WTC11 (cell line): ENCODE data around the gene MAU2. TPM values are rescaled to one million over a fixed set of nuclear protein-coding genes. Genes with fewer than 3 reads are reported as not detected.

ENCODE experiments used
- ATAC-seq: fragments of 200-7000 bp; cut with Tn5 transposase; 2 replicates; pipeline ENCODE4 v1.10.0; 2021; ENCODE audit warnings: mild to moderate bottlenecking, moderate library complexity
- CTCF ChIA-PET: fragments of 300-600 bp; sonication (Branson Sonifier 250); formaldehyde crosslinking; loops from one replicate; lab custom pipeline; 2021; ENCODE audit warnings: antibody characterized with exemption; lab: Charles Lee
- POLR2A ChIA-PET: fragments of 350-600 bp; sonication (Branson Sonifier 250); formaldehyde crosslinking; loops from one replicate; lab custom pipeline; 2021; ENCODE audit warnings: antibody characterized with exemption; lab: Charles Lee
- DNase-seq: peaks from one replicate; pipeline ENCODE4 v3.0.0; 2021; ENCODE audit warnings: low spot score
- H3K27ac Mint-ChIP-seq: 2 replicates; pipeline ENCODE4 v1.8.0; 2021; ENCODE audit warnings: mixed read lengths
- H3K27me3 Mint-ChIP-seq: 2 replicates; pipeline ENCODE4 v1.8.0; 2021; ENCODE audit warnings: low read depth, mild to moderate bottlenecking, moderate library complexity, mixed read lengths
- H3K36me3 Mint-ChIP-seq: 2 replicates; pipeline ENCODE4 v1.8.0; 2021; ENCODE audit warnings: mixed read lengths
- H3K4me1 Mint-ChIP-seq: 2 replicates; pipeline ENCODE4 v1.8.0; 2022; ENCODE audit warnings: mixed read lengths
- H3K4me3 Mint-ChIP-seq: 2 replicates; pipeline ENCODE4 v1.8.0; 2021; ENCODE audit warnings: mild to moderate bottlenecking, moderate library complexity, mixed read lengths
- H3K9me3 Mint-ChIP-seq: 2 replicates; pipeline ENCODE4 v1.8.0; 2021; ENCODE audit warnings: mixed read lengths
- PREB ChIP-seq: sonication (generic); formaldehyde crosslinking; IDR thresholded peaks from 2 replicates; pipeline ENCODE4 v1.8.1; 2022; ENCODE audit warnings: mild to moderate bottlenecking, missing genetic modification reagents, moderate library complexity, borderline replicate concordance
- RELA ChIP-seq: sonication (generic); formaldehyde crosslinking; IDR thresholded peaks from 2 replicates; pipeline ENCODE4 v1.8.1; 2022; ENCODE audit warnings: missing genetic modification reagents, mild to moderate bottlenecking, borderline replicate concordance
- SMAD4 ChIP-seq: sonication (generic); formaldehyde crosslinking; IDR thresholded peaks from 2 replicates; pipeline ENCODE4 v1.8.0; 2022; ENCODE audit warnings: mild to moderate bottlenecking, missing genetic modification reagents
- ZMAT4 ChIP-seq: fragments of 250-450 bp; sonication (Bioruptor Pico); IDR thresholded peaks from 2 replicates; pipeline ENCODE4 v1.9.0; 2021; ENCODE audit warnings: mild to moderate bottlenecking
- ZNF121 ChIP-seq: sonication (generic); formaldehyde crosslinking; IDR thresholded peaks from 2 replicates; pipeline ENCODE4 v1.8.0; 2023; ENCODE audit warnings: missing genetic modification reagents
- ZNF423 ChIP-seq: fragments of 250-450 bp; sonication (Bioruptor Pico); IDR thresholded peaks from 2 replicates; pipeline ENCODE4 v2.1.2; 2022; ENCODE audit warnings: mild to moderate bottlenecking, moderate library complexity
- ZNF532 ChIP-seq: fragments of 250-450 bp; sonication (Bioruptor Pico); IDR thresholded peaks from 2 replicates; pipeline ENCODE4 v1.9.0; 2021; ENCODE audit warnings: mild to moderate bottlenecking, borderline replicate concordance
- total RNA-seq: library from RNA; stranded (reverse); gene quantifications from 3 replicates; pipeline ENCODE4 v1.2.3, GENCODE V29; 2021
- TF ChIP-seq, protein P1 (sequence below): sonication (generic); formaldehyde crosslinking; IDR thresholded peaks from 2 replicates; pipeline ENCODE4 v1.8.0; 2022; ENCODE audit warnings: mild to moderate bottlenecking, missing genetic modification reagents
- TF ChIP-seq, protein P2 (sequence below): sonication (generic); formaldehyde crosslinking; IDR thresholded peaks from 2 replicates; pipeline ENCODE4 v1.8.1; 2023; ENCODE audit warnings: mild to moderate bottlenecking, missing genetic modification reagents, moderate library complexity
- TF ChIP-seq, protein P3 (sequence below): sonication (generic); formaldehyde crosslinking; IDR thresholded peaks from 2 replicates; pipeline ENCODE4 v1.8.1; 2023; ENCODE audit warnings: mild to moderate bottlenecking, missing genetic modification reagents
- TF ChIP-seq, protein P4 (sequence below): sonication (generic); formaldehyde crosslinking; IDR thresholded peaks from 2 replicates; pipeline ENCODE4 v1.8.1; 2023; ENCODE audit warnings: mild to moderate bottlenecking, missing genetic modification reagents, borderline replicate concordance

The MAU2 gene
- total RNA-seq, 1 experiment from 2014 or later, result 56.8 TPM

DNA sequence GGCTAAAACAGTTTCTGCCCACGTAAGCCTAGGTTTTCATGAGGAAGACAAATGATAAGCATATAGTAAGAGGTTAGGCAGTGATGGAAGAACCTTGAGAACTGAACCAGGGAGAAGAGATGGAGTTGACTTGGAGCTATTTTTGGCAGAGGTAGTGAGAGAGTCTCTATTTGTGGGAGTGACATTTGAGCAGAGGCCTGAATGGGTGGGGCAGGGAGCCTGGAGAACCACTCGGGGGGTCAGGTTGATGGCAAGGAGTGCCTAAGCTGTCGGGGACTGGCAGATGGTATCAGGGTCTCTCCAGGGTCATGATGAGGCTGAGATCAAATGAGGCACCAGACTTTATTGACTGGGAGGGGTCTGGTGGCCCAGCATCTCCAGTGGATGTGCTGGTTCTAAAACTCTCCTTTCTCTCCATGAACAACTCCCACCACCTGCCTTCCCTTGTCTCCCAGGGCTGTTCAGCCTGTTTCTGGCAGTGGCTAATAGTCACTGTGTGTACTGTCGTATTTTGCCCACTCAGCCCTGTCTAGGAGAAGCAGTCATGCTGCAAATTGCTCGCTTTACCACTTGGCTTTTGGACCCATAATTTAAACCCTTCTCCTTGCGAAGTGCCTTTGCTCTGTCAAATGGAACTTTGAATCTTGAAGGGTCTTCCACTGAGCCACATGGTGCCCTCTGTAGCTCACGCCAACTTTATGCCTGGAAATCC, 3.6 kb downstream of the MAU2 start (continued):
- TF ChIP-seq ZNF532, result no peak
- TF ChIP-seq, protein P1, sequence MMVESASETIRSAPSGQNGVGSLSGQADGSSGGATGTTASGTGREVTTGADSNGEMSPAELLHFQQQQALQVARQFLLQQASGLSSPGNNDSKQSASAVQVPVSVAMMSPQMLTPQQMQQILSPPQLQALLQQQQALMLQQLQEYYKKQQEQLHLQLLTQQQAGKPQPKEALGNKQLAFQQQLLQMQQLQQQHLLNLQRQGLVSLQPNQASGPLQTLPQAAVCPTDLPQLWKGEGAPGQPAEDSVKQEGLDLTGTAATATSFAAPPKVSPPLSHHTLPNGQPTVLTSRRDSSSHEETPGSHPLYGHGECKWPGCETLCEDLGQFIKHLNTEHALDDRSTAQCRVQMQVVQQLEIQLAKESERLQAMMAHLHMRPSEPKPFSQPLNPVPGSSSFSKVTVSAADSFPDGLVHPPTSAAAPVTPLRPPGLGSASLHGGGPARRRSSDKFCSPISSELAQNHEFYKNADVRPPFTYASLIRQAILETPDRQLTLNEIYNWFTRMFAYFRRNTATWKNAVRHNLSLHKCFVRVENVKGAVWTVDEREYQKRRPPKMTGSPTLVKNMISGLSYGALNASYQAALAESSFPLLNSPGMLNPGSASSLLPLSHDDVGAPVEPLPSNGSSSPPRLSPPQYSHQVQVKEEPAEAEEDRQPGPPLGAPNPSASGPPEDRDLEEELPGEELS (CRISPR knock-in tag), result no peak
- TF ChIP-seq SMAD4, result no peak

GRCh38 chr19:19327672-19328071, 7.0 kb downstream of the MAU2 start:
- no peak for ATAC-seq
- DNase-seq, result no peak
- TF ChIP-seq, protein P2, sequence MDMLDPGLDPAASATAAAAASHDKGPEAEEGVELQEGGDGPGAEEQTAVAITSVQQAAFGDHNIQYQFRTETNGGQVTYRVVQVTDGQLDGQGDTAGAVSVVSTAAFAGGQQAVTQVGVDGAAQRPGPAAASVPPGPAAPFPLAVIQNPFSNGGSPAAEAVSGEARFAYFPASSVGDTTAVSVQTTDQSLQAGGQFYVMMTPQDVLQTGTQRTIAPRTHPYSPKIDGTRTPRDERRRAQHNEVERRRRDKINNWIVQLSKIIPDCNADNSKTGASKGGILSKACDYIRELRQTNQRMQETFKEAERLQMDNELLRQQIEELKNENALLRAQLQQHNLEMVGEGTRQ (CRISPR knock-in tag), result no peak
- TF ChIP-seq, protein P3, sequence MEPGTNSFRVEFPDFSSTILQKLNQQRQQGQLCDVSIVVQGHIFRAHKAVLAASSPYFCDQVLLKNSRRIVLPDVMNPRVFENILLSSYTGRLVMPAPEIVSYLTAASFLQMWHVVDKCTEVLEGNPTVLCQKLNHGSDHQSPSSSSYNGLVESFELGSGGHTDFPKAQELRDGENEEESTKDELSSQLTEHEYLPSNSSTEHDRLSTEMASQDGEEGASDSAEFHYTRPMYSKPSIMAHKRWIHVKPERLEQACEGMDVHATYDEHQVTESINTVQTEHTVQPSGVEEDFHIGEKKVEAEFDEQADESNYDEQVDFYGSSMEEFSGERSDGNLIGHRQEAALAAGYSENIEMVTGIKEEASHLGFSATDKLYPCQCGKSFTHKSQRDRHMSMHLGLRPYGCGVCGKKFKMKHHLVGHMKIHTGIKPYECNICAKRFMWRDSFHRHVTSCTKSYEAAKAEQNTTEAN (CRISPR knock-in tag), result no peak
- Mint-ChIP-seq H3K4me1 (no peaks in the 10 kb centered on the region), H3K36me3 (peaks cover 40% of the 10 kb centered on the region), H3K27me3 (no peaks in the 10 kb centered on the region), H3K27ac (no peak overlapping the region), H3K9me3 (no peaks in the 10 kb centered on the region), H3K4me3 (no peak overlapping the region)
- ChIA-PET POLR2A (no interaction called here), CTCF (interaction anchor here (1.1 kb wide), 1 partner anchor 142 kb away, joined by 4 read pairs; no protein-coding TSS in a partner anchor)

- TF ChIP-seq PREB (CRISPR knock-in tag) (no peak), ZNF423 (CRISPR knock-in tag) (no peak), RELA (CRISPR knock-in tag) (no peak), ZNF121 (CRISPR knock-in tag) (no peak), ZMAT4 (no peak)
- TF ChIP-seq, protein P4, sequence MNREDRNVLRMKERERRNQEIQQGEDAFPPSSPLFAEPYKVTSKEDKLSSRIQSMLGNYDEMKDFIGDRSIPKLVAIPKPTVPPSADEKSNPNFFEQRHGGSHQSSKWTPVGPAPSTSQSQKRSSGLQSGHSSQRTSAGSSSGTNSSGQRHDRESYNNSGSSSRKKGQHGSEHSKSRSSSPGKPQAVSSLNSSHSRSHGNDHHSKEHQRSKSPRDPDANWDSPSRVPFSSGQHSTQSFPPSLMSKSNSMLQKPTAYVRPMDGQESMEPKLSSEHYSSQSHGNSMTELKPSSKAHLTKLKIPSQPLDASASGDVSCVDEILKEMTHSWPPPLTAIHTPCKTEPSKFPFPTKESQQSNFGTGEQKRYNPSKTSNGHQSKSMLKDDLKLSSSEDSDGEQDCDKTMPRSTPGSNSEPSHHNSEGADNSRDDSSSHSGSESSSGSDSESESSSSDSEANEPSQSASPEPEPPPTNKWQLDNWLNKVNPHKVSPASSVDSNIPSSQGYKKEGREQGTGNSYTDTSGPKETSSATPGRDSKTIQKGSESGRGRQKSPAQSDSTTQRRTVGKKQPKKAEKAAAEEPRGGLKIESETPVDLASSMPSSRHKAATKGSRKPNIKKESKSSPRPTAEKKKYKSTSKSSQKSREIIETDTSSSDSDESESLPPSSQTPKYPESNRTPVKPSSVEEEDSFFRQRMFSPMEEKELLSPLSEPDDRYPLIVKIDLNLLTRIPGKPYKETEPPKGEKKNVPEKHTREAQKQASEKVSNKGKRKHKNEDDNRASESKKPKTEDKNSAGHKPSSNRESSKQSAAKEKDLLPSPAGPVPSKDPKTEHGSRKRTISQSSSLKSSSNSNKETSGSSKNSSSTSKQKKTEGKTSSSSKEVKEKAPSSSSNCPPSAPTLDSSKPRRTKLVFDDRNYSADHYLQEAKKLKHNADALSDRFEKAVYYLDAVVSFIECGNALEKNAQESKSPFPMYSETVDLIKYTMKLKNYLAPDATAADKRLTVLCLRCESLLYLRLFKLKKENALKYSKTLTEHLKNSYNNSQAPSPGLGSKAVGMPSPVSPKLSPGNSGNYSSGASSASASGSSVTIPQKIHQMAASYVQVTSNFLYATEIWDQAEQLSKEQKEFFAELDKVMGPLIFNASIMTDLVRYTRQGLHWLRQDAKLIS (CRISPR knock-in tag), result no peak
- Mint-ChIP-seq H3K27ac (no peak overlapping the region), H3K36me3 (peaks cover 32% of the 10 kb centered on the region), H3K4me3 (no peak overlapping the region), H3K27me3 (no peaks in the 10 kb centered on the region), H3K4me1 (no peaks in the 10 kb centered on the region), H3K9me3 (no peaks in the 10 kb centered on the region)
- ATAC-seq, result no peak
- DNase-seq, result no peak
- POLR2A ChIA-PET, result no interaction called here
- CTCF ChIA-PET, result interaction anchor here (0.8 kb wide), 1 partner anchor 38 kb away, joined by 3 read pairs; no protein-coding TSS in a partner anchor
Observed at GRCh38 chr19:19329126-19329525, 8.5 kb downstream of the MAU2 start.
